Measurements from ENCODE around the gene FAM3A. TPM values are rescaled to one million over a fixed set of nuclear protein-coding genes. Genes with fewer than 3 reads are reported as not detected.

FAM3A gene
- polyA plus RNA-seq, 1 of the 3 experiments (the other 2 are of a cell fraction), result 42.1 TPM

DNA sequence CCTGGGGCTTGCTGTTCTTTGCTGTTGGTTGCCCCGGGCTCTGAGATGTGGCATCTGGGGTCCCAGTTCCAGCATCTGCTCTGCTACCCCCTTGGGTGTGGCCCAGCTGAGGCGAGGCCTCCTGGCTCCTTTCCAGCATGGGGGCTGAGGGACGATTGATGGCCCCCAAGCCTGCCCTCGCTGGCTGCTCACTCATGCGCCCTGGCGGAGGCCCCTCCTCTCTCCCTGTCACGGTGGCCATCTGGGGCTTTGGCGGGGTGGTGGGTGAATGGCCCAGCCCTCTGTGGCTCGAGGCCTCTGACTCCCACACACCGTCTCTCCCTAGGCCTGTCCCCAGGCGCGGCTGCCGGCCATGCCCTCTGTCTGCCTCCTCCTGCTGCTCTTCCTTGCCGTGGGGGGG is 56.2 kb downstream of the FAM3A start:
- ChIA-PET POLR2A (interaction anchor here (0.8 to 2.1 kb wide), 6 partner anchors 15 to 59 kb away, joined by 3 to 8 read pairs (median 4); partner anchors contain the start of genes LAGE3 and UBL4A), CTCF (interaction anchor here (0.9 to 1.5 kb wide), 5 partner anchors 14 to 74 kb away, joined by 3 to 4 read pairs (median 3); partner anchors contain the start of gene UBL4A)
- H3K27ac ChIP-seq (ENCODE audit: low read depth in 2 of 2, low read length in 1 of 2), result no peak overlapping the region
- 58% methylated on average over 4 of the region's 14 CpGs for WGBS (ENCODE audit: low lambda C conversion rate)
- TF ChIP-seq NRF1 (IDR thresholded peaks at IDR 0.05; ENCODE audit: low read depth, low read length), result no peak
- TF ChIP-seq, protein P1, sequence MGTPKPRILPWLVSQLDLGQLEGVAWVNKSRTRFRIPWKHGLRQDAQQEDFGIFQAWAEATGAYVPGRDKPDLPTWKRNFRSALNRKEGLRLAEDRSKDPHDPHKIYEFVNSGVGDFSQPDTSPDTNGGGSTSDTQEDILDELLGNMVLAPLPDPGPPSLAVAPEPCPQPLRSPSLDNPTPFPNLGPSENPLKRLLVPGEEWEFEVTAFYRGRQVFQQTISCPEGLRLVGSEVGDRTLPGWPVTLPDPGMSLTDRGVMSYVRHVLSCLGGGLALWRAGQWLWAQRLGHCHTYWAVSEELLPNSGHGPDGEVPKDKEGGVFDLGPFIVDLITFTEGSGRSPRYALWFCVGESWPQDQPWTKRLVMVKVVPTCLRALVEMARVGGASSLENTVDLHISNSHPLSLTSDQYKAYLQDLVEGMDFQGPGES (IDR thresholded peaks at IDR 0.05; ENCODE audit: low read depth, low read length), result no peak
- TF ChIP-seq CHD2 (IDR thresholded peaks at IDR 0.05; ENCODE audit: low read length, partially characterized antibody), result no peak
- no peak for TF ChIP-seq TAF1 (IDR thresholded peaks at IDR 0.05; ENCODE audit: borderline replicate concordance, low read depth, low read length)
- no peak for TF ChIP-seq TEAD4 (IDR thresholded peaks at IDR 0.05; ENCODE audit: borderline replicate concordance, insufficient read depth)
- no peak for TF ChIP-seq MXI1 (IDR thresholded peaks at IDR 0.05; ENCODE audit: low read depth, low read length)
- no peak for TF ChIP-seq POLR2AphosphoS5 (IDR thresholded peaks at IDR 0.05; ENCODE audit: low read depth, low read length)
- TF ChIP-seq JUND (IDR thresholded peaks at IDR 0.05), result no peak
- no peak for TF ChIP-seq RXRA (IDR thresholded peaks at IDR 0.05; ENCODE audit: borderline replicate concordance, low read depth)
- TF ChIP-seq PBX3 (IDR thresholded peaks at IDR 0.05), result no peak
- TF ChIP-seq NFIC (IDR thresholded peaks at IDR 0.05; ENCODE audit: borderline replicate concordance), result no peak
- TF ChIP-seq RFX5 (IDR thresholded peaks at IDR 0.05; ENCODE audit: low read length), result no peak
- TF ChIP-seq, protein P2, sequence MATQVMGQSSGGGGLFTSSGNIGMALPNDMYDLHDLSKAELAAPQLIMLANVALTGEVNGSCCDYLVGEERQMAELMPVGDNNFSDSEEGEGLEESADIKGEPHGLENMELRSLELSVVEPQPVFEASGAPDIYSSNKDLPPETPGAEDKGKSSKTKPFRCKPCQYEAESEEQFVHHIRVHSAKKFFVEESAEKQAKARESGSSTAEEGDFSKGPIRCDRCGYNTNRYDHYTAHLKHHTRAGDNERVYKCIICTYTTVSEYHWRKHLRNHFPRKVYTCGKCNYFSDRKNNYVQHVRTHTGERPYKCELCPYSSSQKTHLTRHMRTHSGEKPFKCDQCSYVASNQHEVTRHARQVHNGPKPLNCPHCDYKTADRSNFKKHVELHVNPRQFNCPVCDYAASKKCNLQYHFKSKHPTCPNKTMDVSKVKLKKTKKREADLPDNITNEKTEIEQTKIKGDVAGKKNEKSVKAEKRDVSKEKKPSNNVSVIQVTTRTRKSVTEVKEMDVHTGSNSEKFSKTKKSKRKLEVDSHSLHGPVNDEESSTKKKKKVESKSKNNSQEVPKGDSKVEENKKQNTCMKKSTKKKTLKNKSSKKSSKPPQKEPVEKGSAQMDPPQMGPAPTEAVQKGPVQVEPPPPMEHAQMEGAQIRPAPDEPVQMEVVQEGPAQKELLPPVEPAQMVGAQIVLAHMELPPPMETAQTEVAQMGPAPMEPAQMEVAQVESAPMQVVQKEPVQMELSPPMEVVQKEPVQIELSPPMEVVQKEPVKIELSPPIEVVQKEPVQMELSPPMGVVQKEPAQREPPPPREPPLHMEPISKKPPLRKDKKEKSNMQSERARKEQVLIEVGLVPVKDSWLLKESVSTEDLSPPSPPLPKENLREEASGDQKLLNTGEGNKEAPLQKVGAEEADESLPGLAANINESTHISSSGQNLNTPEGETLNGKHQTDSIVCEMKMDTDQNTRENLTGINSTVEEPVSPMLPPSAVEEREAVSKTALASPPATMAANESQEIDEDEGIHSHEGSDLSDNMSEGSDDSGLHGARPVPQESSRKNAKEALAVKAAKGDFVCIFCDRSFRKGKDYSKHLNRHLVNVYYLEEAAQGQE (IDR thresholded peaks at IDR 0.05; ENCODE audit: low read depth, low read length), result no peak
- no peak for TF ChIP-seq RAD21 (IDR thresholded peaks at IDR 0.05; ENCODE audit: low read length)
- H4K20me1 ChIP-seq (ENCODE audit: insufficient read depth), result peaks cover 36% of the 10 kb centered on the region
- peaks cover 0 to 12% of the 10 kb centered on the region in 2 experiments; a peak in 1 of 4 replicates for H3K4me1 ChIP-seq (ENCODE audit: control insufficient read depth in 1 of 2, insufficient read depth in 2 of 2, low read depth in 1 of 2, low read length in 1 of 2)
- H3F3A ChIP-seq (replicated peaks; ENCODE audit: insufficient read depth), result peaks cover 4% of the 10 kb centered on the region
- peaks cover 0 to 12% of the 10 kb centered on the region in 2 experiments for H3K36me3 ChIP-seq (replicated peaks in 1 of 2; ENCODE audit: control insufficient read depth in 1 of 2, insufficient read depth in 2 of 2, low read length in 1 of 2)
- peak overlapping the region; percentile 68; the same call in 1 of the 2 replicates for H3K9ac ChIP-seq
- DNase-seq, result peak; percentile 74
- no peaks in the 10 kb centered on the region for H3K27me3 ChIP-seq (ENCODE audit: insufficient read depth)
- H2AFZ ChIP-seq (ENCODE audit: low read depth), result no peak overlapping the region
- no peaks in the 10 kb centered on the region for H3K9me2 ChIP-seq
- H3K4me2 ChIP-seq, result peak overlapping the region; percentile 82
- no peaks in the 10 kb centered on the region for H3K9me3 ChIP-seq
- H3K4me3 ChIP-seq (ENCODE audit: low read depth in 2 of 2, low read length in 1 of 2), result peak overlapping the region; percentile 66 to 67; a peak in 3 of 4 replicates
- H3K79me2 ChIP-seq (ENCODE audit: insufficient read depth), result peaks cover 35% of the 10 kb centered on the region

All from SK-N-SH (cell line).